GM19351 (cell line): Measurements from ENCODE around the gene PRKAR1A.
A peak's percentile ranks its signal among the peaks of the same experiment; 100 is the strongest.

ENCODE experiments used
- ATAC-seq: cut with Tn5 transposase; IDR thresholded peaks from one replicate; pipeline ENCODE4 v1.9.1; 2021; ENCODE audit warnings: mild to moderate bottlenecking, moderate library complexity; ENCODE audit not compliant: unreplicated experiment

PRKAR1A gene

DNA sequence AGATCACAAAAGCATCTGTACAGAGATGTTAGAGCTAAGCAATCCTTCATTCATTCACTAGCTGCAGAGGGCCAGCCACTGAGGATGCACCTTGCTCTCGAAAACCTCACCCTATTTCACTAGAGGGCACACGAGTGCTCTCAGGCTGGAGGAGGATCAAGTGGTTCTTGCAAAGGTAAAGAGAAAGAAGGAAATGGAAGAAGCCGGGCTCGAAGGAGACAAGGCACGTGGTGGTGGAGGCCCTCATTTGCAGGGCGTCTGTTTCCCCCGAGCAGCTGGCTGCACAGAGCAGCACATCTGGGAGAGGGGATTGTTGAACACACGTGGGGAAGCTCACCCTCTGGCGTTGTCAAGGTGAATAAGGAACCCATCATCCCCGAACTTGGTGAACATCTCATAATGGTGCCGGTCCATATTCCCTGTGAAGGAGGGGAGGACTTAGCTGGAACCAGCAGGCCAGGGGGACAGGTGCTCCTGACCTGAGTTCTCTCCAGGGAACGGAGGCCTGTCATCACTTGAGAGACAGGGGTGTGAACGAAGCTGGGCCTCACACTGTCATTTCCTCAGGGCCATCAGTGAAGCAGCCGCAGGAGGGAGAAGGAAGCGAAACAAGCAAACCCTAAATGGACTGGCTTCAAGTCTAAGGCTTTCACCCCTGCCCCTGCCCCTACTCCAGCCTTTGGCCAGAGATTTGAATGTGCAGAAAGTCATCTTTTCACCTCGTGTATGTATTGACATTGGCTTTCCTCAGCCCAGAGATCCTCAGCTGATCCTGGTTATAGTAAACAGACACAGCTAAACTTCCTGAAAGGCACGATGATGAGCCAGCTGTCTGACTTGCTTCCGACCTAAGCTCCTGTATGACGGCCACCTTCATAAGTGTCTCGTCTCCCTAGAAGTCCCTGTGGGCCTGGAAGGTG is 27.6 kb downstream of the PRKAR1A start:
- ATAC-seq = peak; percentile 59

DNA sequence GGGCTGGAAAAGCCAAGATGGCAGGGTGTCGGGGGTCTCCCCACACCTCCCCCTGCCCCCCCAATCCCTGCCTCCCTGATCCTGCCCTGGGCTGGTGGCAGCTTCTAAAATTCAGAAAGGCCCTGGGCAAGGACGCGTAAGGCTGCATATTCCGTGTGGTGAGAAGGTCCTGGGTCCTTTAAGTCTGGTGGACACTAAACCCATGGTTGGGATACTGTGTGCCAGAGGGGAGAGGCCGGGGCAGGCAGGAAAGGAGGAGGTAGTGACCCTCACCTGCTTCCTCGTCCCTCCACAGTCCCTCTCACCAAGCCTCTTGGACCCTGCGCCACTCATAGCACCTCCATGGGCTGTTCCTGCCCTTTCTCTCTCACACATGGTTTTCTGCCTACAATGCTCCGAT is 28.8 kb downstream of the PRKAR1A start:
- ATAC-seq = no peak

DNA sequence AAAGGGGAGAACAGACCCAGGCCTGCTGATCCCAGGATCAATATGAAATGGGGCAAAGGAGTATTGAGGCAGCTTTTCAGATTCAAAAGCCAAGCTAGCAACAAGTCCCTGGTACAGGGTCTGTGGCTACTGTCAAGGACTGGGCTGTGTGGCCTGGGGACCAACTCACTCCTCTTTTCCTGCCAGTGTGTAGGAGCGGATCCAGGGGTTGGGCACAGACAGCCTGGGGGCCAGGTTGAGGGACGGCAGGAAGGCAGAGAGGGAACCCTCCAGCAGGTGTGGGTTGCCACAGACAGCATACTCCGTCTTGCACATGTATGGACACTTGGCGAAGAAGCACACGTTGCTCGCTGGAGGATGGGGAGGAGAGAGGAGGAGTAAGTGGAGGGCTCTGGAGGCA is 29.6 kb downstream of the PRKAR1A start:
- no peak for ATAC-seq

DNA sequence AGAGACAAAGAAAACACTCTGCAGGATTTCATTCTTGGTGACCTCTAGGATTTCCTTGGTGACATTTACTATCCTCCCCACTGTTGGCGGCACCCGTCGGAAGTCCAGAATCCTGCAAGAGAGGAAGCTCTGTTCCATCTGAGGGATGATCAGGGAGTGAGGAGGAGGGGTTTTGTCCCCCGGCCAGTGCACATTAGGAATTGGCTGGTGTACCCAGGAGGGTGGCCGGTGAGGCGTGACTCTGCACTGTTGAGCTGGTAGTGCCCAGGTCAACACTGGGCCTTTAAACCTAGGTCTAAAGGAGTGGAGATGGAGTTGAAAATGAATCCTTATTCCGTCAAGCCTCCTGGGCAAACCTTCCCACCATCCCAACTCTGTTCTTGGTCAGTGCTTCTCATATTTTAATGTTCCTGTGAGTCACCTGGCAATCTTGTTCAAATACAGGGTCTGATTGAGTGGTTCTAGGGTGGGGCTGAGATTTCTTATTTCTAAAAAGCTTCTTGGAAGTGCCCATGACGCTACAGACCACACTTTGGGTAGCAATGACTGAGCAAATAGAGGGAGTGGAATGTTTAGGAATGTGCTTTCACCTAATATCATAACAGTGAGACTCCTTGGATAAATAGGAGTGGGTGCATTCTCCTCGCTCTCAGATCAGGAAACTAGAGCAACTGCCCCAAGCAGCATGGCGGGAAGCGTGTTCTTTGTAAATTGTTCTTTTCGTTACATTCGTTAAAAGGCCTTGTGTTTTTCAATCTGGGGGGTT is 30.7 kb downstream of the PRKAR1A start:
- ATAC-seq = no peak

DNA sequence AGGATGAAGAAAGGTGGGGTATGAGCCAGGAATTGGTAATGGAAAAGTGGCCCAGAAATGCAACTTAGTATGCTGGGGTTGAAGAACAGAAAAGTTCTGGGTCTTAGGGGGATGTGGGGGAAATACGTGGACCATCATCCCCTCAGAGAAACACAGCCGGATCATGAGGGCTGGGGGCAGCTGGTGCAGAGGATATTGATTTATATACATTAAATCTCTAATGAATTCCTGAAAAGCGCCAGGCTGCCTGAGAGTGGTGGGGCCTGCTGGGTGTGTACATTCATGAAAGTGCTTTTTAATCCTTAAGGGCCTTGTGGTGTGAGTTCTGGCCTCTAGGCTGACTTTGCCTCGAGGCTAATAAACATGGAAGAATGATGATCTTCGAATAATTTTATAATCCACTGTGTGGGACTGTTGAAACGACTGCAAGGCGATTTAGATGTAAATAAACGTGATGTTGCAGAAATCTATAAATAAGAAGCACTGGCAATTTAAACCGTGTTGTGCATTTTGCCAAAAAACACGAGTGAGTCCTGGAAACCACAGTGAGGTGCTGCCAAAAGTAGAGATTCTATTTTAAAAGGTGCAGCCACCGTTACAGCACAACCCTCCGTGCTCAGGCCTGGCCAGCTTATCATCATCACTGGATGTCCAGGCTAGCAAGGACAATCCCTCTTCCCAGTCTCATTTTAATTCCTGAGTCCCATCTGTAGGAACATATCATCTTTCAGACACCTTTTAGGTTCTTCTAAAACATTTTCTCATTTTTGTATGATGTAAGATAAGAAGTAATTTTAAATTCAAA is 32.1 kb downstream of the PRKAR1A start:
- no peak for ATAC-seq

DNA sequence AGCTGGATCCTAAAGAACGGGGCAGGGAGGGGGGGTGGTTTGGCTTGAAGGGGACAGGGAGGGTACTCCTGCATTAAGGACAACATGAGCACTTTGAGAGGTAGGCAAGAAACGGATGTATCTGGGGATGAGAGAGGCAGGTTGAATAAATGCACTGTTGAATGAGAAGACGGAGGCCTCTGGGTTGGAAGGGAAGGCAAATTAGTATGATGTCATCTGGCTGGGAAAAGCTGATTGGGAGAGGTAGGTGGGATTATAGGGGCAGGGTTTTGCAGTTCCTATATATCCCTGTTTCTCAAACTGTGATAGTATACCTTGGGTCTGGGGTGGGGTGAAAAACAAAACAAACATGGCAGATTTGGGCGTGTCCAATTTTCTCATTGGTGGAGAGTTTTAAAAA is 44.3 kb downstream of the PRKAR1A start:
- no peak for ATAC-seq

GRCh38 chr17:68559316-68559715 is 47.1 kb downstream of the PRKAR1A start:
- ATAC-seq = no peak

- ATAC-seq = no peak
Observed at GRCh38 chr17:68560966-68561720, 48.9 kb downstream of the PRKAR1A start.

DNA sequence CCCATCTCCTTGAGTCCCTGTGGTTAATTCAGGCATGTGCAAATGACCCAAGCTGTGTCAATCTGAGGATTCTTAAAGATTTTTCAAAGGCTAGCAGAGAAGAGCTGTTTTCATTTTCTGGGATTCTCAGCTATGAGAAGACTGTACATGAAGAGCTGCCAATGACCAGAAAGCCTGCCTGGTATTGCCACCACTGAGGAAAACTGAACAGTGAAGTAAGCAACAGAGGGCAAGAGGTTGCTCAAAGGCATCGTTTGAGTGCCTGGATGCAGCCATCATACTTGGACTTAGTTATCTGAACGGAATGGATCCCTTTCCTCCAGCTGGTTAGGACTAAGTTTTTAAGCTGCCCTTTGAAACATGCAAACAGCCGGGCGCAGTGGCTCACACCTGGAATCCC is 50.5 kb downstream of the PRKAR1A start:
- ATAC-seq = no peak

- ATAC-seq = no peak
Observed at GRCh38 chr17:68564415-68565111, 52.3 kb downstream of the PRKAR1A start.

DNA sequence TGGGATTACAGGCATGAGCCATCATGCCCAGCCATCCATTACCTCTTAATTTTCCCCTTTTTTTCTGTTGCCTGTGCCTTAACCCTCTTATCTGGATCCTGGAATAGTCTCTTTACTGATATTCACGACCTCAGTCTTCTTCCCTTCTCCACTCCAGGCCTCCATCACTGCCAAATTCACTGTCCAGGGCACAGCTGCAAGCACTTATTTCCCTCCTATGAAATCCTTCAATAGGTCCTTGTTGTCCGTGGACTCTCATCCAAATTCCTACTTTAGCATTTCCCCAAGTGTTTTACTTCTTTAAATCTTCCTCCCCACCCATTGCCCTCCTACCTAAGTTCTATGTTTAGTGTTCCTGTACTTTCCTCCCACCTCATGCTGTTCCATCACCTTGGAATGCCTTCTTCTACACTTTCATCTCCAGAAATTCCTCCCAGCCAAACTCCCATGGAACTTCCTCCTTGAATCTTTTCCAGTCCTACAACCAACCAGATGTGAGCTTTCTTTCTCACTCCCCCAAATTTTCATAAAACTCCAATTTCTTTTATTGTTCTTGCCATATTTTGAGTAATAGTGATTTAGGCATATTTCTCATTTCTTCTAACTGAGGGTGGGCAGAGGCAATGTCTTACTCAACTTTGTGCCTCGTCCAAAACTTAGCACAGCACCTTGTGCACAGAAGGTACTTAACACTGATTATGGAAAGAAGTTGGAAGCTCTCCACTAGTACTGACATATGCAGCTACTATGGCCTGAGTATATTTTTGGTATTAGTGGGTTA is 53.6 kb downstream of the PRKAR1A start:
- no peak for ATAC-seq

DNA sequence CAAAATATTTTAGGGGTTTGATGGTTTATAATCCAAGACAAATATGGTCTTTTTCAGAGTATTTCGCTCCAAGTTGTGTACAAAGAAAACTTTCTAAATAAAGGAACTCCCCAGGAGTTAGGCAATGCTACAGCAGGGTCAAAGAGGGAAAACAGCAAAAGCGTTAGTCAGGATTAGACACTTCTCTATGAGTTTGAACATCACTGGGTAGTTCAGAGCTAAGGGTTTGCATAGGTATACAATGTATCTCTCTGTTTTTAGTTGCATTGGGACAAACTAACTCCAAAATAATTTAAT is 54.2 kb downstream of the PRKAR1A start:
- ATAC-seq = no peak

DNA sequence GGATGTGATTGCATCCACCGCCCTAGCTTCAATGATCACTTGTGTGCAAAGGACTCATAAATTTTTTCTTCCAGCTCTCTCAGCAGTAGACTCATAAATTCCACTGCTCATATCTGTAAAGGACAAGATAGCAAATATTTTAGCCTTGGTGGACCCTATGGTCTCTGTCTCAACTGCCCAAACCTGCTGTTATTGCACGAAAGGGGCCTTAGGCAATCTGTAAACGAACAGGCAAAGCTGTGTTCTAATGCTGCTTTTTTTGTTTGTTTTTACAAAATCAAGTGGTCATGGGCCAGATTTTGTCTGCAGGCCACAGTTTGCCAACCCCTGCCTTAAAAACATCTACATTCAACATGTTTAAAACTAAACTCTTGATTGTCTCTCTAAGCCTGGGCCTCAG is 54.8 kb downstream of the PRKAR1A start:
- ATAC-seq = no peak

GRCh38 chr17:68567581-68567980 is 55.4 kb downstream of the PRKAR1A start:
- ATAC-seq = no peak

DNA sequence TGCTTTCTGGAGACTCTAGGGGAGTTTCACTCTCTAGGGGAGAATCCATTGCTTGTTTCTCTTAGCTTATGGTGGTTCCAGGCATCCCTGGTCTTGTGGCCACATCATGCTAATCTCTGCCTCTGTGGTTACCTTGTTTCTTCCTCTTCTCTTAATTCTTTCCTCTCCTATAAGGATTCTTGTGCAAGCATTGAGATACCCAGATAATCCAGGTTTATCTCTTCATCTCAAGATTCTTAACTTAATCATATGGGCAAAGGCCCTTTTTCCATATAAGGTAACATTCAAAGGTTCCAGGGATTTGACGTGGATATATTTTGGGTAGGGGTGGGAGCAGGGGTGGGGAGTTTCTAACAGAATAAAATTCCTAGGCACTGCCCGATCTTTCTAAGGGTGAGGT is 56.4 kb downstream of the PRKAR1A start:
- ATAC-seq = no peak

- ATAC-seq = no peak
Observed at GRCh38 chr17:68569346-68569745, 57.1 kb downstream of the PRKAR1A start.

DNA sequence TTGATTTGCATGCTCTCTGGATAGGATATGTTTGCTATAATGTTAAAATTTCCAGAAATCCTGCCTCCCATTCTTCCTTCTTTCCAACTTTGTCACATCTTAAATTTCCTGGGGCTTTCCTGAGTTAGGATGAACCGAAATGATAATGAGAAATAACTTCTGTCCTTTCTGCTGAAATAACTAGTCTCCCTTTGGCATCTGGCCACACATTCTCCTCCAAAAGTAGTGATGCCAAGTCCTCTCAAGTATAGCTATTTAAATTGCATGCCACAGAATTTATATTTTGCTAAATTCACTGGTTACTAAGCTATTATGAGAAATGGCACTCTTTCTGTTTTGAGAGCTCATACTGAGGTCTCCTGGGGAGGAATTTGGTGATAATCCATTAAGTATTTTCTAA is 58.3 kb downstream of the PRKAR1A start:
- ATAC-seq = no peak

DNA sequence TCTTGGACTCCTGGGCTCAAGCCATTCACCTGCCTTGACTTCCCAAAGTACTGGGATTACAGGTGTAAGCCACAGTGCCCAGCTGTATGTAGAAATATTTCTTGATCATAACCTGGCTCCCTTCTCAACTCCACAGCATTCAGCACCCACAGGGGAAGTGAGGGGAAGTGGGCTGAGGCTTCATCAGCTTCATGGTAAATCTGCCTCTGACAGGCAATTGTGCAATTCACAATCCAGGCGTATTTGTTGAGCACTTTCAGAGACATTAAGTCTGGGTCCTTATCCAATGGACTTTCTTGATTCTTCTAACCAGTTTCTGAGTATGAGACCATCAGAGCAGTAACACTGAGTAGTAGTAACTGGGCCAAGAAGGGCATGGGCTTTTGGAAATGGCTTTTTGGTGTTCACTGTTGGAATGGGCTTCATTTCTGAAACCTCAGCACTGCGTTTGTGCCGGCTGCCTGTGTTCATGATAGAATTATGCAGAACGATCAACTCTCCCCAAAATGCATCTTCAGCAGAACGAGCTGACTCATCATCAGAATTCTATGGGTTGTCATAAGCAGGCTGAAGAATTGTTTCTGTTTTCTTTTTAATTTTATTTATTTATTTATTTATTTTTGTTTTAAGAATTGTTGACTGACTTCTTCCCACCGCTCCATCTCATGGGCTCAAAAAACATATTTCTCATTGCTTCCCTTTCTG is 60.1 kb downstream of the PRKAR1A start:
- no peak for ATAC-seq

DNA sequence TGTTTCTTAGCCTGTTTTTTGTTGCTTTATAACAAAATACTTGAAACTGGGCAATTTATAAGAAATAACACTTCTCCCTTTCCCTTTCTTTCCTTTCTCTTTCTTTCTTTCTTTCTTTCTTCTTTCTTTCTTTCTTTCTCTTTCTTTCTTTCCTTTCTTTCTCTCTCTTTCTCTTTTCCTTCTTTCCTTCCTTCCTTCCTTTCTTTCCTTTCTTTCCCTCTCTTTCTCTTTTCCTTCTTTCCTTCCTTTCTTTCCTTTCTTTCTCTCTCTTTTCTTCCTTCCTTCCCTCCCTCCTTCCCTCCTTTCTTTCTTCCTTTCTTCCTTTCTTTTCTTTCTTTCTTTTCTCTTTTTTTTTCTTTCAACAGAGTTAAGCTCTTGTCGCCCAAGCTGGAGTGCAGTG is 61.1 kb downstream of the PRKAR1A start:
- ATAC-seq = no peak
